Pancreas (tissue), 10 donors: ENCODE results near the gene OSBPL3. TPM values are rescaled to one million over a fixed set of nuclear protein-coding genes. Genes with fewer than 3 reads are reported as not detected.

Source experiments
- ATAC-seq, 4 donors: fragments of 200-7000 bp; cut with Tn5 transposase; one replicate each; pipeline versions ENCODE4 v1.8.0 to v1.9.1; 2020; ENCODE audit warnings: mild to moderate bottlenecking in 4 of 4, moderate library complexity in 4 of 4
- DNase-seq, 6 donors: peaks; one replicate each; pipeline ENCODE4 v3.0.0-alpha.2; 2020
- FAIRE-seq: peaks from 2 replicates; lab custom pipeline; 2012; peaks lifted over from hg19 to GRCh38; lab: Jason Lieb, UNC
- H3K27ac ChIP-seq, 4 donors: fragments of 200-600 bp; sonication (generic); 1 replicate in 3 of 4; 2 replicates in 1 of 4; pipeline versions ENCODE4 v1.5.0 to v1.8.0; 2020
- H3K27me3 ChIP-seq, 4 donors: fragments of 200-600 bp; one replicate each; pipeline ENCODE4 v1.8.0; 2021
- H3K36me3 ChIP-seq, 3 donors: fragments of 200-600 bp; sonication (generic) in 1 of 3; one replicate each; pipeline versions ENCODE4 v1.5.0 to v1.8.0; 2020 to 2021
- H3K4me1 ChIP-seq, 3 donors: fragments of 200-600 bp; one replicate each; pipeline ENCODE4 v1.8.0; 2021
- H3K4me3 ChIP-seq, 4 donors: fragments of 200-600 bp; sonication (generic) in 2 of 4; one replicate each; pipeline versions ENCODE4 v1.5.0 to v1.8.0; 2020 to 2021
- H3K9me3 ChIP-seq, 4 donors: fragments of 200-600 bp; one replicate each; pipeline ENCODE4 v1.8.0; 2021
- CTCF ChIP-seq, 4 donors: fragments of 200-600 bp; sonication (generic) in 3 of 4; IDR thresholded peaks; one replicate each; pipeline versions ENCODE4 v1.5.0 to v1.8.0; 2021; ENCODE audit warnings: antibody characterized with exemption in 4 of 4
- WGBS, 2 donors: extraction: QIAGEN DNeasy Blood & Tissue Kit; methylation state at CpG; one replicate each; pipeline ENCODE4 v1.1.7; 2013; 5-methylcytosine and 5-hydroxymethylcytosine counted together
- intact Hi-C, 3 donors: fragments of 100-400 bp; cut with DNase I; formaldehyde crosslinking; loops; one replicate each; pipeline versions ENCODE4 v1.11.1 to v1.14.2; 2022
- polyA plus RNA-seq, 2 donors: library from polyadenylated mRNA; stranded (reverse); fragments of 200-250 nt; gene quantifications; one replicate each; pipeline ENCODE4 v1.2.3, GENCODE V29; 2013
- total RNA-seq, 6 donors: library from RNA; stranded (reverse); fragmentation: NEBNext Ultra II Directional in 4 of 6; extraction: Animal tissue kit (Norgen Biotek cat#: 25700) in 4 of 6; gene quantifications; one replicate each; pipeline versions ENCODE4 v1.2.1 to v1.2.4, GENCODE V29; 2021 to 2023
- donor health status: healthy with polysubstance abuse.
- donor health status: DM: no; HTN: no; CAD: no; lungs with moderate emphysema.
- donor health status: DM: no; HTN: no; CAD: no.
- donor health status: control.
- donor health status: control.
- donor health status: Bipolar disorder and iron deficiency.
- donor health status: DM: yes; HTN: yes; CAD: no.
- donor health status: DM: no; HTN: no; CAD: no.
- donor health status: DM: no; HTN: no; CAD: no.
- donor health status: DM: yes; HTN: yes; CAD: no.

Gene OSBPL3
- total and polyA plus RNA-seq, 8 donors = 1.5 to 9.5 (median 3.9) TPM

DNA sequence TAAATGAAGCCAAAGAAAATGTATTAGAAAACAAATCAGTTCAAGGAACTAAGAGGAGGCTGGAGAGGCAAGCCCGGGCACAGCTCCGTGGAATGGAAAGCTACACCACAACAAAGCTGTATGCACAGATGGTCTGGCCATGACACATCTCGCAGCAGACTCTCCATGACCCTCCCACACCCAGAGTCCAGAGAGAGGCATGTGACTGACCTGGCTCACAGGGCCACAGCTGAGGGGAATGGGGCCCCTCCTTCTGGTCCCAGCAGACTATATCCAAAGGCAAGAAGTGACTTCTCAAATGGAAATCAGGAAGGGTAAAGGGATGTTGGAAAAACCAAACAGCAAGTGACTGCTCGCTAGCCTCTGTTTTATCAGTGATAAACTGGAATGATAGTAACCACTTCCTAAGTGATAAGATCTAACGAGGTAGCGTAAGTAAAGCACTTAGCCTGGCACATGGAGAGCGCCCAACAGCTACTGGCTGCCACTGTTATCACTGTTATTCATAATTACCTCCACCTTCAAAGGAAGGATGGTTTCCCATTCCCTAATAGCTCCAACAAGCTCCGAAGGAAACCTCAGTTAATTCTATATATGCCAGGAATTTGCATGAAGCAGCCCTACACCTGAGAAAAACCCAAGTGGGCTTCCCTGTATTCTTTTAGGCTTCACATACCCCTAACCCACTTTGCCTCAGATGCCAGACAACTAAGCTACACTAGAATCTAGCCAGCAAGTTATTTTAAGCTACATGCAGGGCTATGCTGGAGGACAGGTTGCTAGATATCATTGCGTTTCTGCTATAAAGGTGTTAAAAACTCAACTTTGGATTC is 8.4 kb downstream of the OSBPL3 start:
- TF ChIP-seq CTCF (IDR thresholded peaks at IDR 0.05) = no peak
- WGBS, 2 donors = 86 to 88% methylated on average over 9 of the region's 9 CpGs
- H3K9me3 ChIP-seq = no peaks in the 10 kb centered on the region
- intact Hi-C loops = no loop called here
- no peak overlapping the region for H3K27ac ChIP-seq
- no peak overlapping the region for H3K4me3 ChIP-seq
- H3K4me1 ChIP-seq = peaks cover 0 to 2% (median under 1%) of the 10 kb centered on the region in 3 donors
- H3K36me3 ChIP-seq = no peaks in the 10 kb centered on the region
- DNase-seq (no peak), FAIRE-seq (no peak), ATAC-seq (peak in 2 of 4 donors; percentile 36 to 41)
- H3K27me3 ChIP-seq = no peaks in the 10 kb centered on the region

DNA sequence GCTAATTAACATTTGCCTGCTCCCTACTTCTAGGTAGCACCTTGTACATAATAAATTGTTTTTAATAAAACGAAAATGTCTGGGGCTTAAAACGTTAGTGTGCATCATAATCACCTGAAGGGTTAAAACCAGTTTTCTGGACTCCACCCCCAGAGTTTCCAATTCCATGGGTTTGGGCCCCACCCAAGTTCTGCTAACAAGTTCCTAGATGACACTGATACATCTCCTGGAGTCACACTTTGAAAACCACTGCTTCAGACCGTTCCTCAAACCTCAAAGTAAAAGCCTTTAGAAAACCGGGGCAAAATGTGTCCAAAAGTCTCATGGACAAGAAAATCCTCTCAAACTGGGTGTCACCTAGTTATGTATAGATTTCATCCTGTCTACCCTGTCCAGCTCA is 9.3 kb downstream of the OSBPL3 start:
- FAIRE-seq (no peak), ATAC-seq (no peak)
- WGBS, 2 donors = 86 to 87% methylated on average over 4 of the region's 4 CpGs

GRCh38 chr7:24968165-24968564 is 11.8 kb downstream of the OSBPL3 start:
- no peaks in the 10 kb centered on the region for H3K36me3 ChIP-seq
- H3K9me3 ChIP-seq = no peaks in the 10 kb centered on the region
- intact Hi-C loops = no loop called here
- peaks cover 0 to 10% (median 9%) of the 10 kb centered on the region in 3 donors for H3K4me1 ChIP-seq
- WGBS, 2 donors = 93 to 96% methylated on average over 9 of the region's 9 CpGs
- H3K4me3 ChIP-seq = no peak overlapping the region
- no peaks in the 10 kb centered on the region for H3K27me3 ChIP-seq
- no peak overlapping the region for H3K27ac ChIP-seq
- TF ChIP-seq CTCF (IDR thresholded peaks at IDR 0.05) = no peak
- no peak for FAIRE-seq
- no peak for DNase-seq
- no peak for ATAC-seq

More for the DNA sequence above, 9.3 kb downstream of the OSBPL3 start:
- no peak for DNase-seq
- H3K4me3 ChIP-seq = no peak overlapping the region
- H3K27me3 ChIP-seq = no peaks in the 10 kb centered on the region
- no peaks in the 10 kb centered on the region for H3K36me3 ChIP-seq
- TF ChIP-seq CTCF (IDR thresholded peaks at IDR 0.05) = no peak
- H3K27ac ChIP-seq = no peak overlapping the region
- no peaks in the 10 kb centered on the region for H3K9me3 ChIP-seq
- intact Hi-C loops = no loop called here
- H3K4me1 ChIP-seq = peaks cover 0 to 10% (median 9%) of the 10 kb centered on the region in 3 donors

- DNase-seq (no peak), ATAC-seq (no peak), FAIRE-seq (no peak)
- Histone ChIP-seq H3K27ac (no peak overlapping the region), H3K9me3 (no peaks in the 10 kb centered on the region), H3K27me3 (no peaks in the 10 kb centered on the region), H3K36me3 (no peaks in the 10 kb centered on the region), H3K4me1 (peaks cover 0 to 10% (median 9%) of the 10 kb centered on the region in 3 donors), H3K4me3 (no peak overlapping the region)
- no peak for TF ChIP-seq CTCF (IDR thresholded peaks at IDR 0.05)
- intact Hi-C loops = no loop called here
- 80 to 90% methylated on average over 1 of the region's 1 CpG for WGBS, 2 donors
Observed at GRCh38 chr7:24967696-24968095, 12.3 kb downstream of the OSBPL3 start.

DNA sequence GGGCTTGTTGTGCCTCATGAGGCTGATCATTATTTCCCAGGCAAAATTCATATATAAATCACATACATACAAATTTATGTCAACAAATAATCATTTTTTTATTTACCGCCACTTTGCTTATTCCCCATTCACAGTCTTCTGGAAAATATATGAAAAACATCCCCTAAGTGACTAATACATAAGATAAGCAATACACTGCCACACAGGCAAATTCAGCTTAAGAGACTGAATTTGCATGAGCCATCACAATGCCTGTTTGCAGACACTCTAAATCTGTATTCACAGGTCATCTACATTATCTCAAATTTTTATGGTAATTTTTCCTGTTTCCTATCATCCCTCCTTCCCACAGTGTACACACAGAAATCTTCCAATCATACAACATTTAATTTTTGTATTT is 13.2 kb downstream of the OSBPL3 start:
- WGBS, 2 donors = 92 to 98% methylated on average over 1 of the region's 1 CpG
- no peak for DNase-seq
- no peak for ATAC-seq
- intact Hi-C loops = no loop called here
- TF ChIP-seq CTCF (IDR thresholded peaks at IDR 0.05) = no peak
- Histone ChIP-seq H3K4me3 (no peak overlapping the region), H3K27me3 (no peaks in the 10 kb centered on the region), H3K9me3 (no peaks in the 10 kb centered on the region), H3K4me1 (peaks cover 0 to 10% (median 9%) of the 10 kb centered on the region in 3 donors), H3K36me3 (no peaks in the 10 kb centered on the region), H3K27ac (peak overlapping the region in 1 of 4 donors; percentile 35)
- FAIRE-seq = no peak
